Transverse colon (tissue), 4 donors: Measurements from ENCODE around the gene RAB37. TPM values are rescaled to one million over a fixed set of nuclear protein-coding genes. Genes with fewer than 3 reads are reported as not detected.

Experiments used
- DNase-seq: peaks from one replicate; pipeline ENCODE4 v3.0.0-alpha.2; 2019
- H3K27ac ChIP-seq, 4 donors: fragments of 200-600 bp; sonication (generic); 2 replicates each; pipeline ENCODE4 v1.5.1; 2016 to 2018; ENCODE audit warnings: inconsistent platforms in 4 of 4
- H3K27me3 ChIP-seq: fragments of 200-600 bp; sonication (generic); 2 replicates; pipeline ENCODE4 v1.5.1; 2017; ENCODE audit warnings: inconsistent platforms
- H3K36me3 ChIP-seq, 4 donors: fragments of 200-600 bp; sonication (generic); 2 replicates each; pipeline ENCODE4 v1.5.1; 2017 to 2019; ENCODE audit warnings: inconsistent platforms in 4 of 4
- H3K4me1 ChIP-seq, 4 donors: fragments of 200-600 bp; sonication (generic); 2 replicates each; pipeline ENCODE4 v1.5.1; 2017 to 2020; ENCODE audit warnings: inconsistent platforms in 4 of 4
- H3K4me3 ChIP-seq, 4 donors: fragments of 200-600 bp; sonication (generic); 1 replicate in 1 of 4; 2 replicates in 3 of 4; pipeline versions ENCODE4 v1.5.1 to v1.6.1; 2017 to 2019; ENCODE audit warnings: inconsistent platforms in 4 of 4
- H3K9me3 ChIP-seq, 2 donors: fragments of 200-600 bp; sonication (generic); 2 replicates each; pipeline ENCODE4 v1.5.1; 2017 to 2019; ENCODE audit warnings: inconsistent platforms in 2 of 2
- EP300 ChIP-seq: sonication (generic); formaldehyde crosslinking; IDR thresholded peaks from one replicate; pipeline ENCODE4 v1.6.1; 2017; ENCODE audit warnings: antibody characterized with exemption, low read depth
- POLR2A ChIP-seq: fragments of 450-650 bp; IDR thresholded peaks from one replicate; pipeline ENCODE4 v1.6.1; 2016; ENCODE audit warnings: antibody characterized with exemption, mild to moderate bottlenecking, moderate library complexity
- POLR2AphosphoS5 ChIP-seq, 3 donors: sonication (generic); formaldehyde crosslinking; IDR thresholded peaks; one replicate each; pipeline ENCODE4 v1.6.1; 2016; ENCODE audit warnings: antibody characterized with exemption in 3 of 3
- WGBS, 2 donors: methylation state at CpG; one replicate each; pipeline ENCODE4 v1.1.5; 2018; ENCODE audit warnings: low coverage in 1 of 2; 5-methylcytosine and 5-hydroxymethylcytosine counted together
- in situ Hi-C, 4 donors: fragments of 200-750 bp; cut with MboI; loops; one replicate each; pipeline versions ENCODE4 v1.15.0 to v1.15.1; 2017; ENCODE audit warnings: low sequenced_read_pairs in 3 of 4, low pct_ligation_motif_present in 1 of 4, low pct_unique_long_range_greater_than_20kb in 1 of 4
- intact Hi-C: fragments of 100-400 bp; cut with DNase I; formaldehyde crosslinking; loops from one replicate; pipeline ENCODE4 v1.15.1; 2023; ENCODE audit warnings: low total_unique reads
- total RNA-seq, 4 donors: library from RNA; depleted of rRNA; stranded (reverse); fragments of >200 nt; gene quantifications; one replicate each; pipeline ENCODE4 v1.1.0, GENCODE V29; 2016
- TF ChIP-seq, protein P1 (sequence below), 5 experiments: fragments of 200-600 bp in 3 of 5; fragments of 450-650 bp in 2 of 5; sonication (generic) in 3 of 5; IDR thresholded peaks; 1 replicate in 2 of 5; 2 replicates in 3 of 5; pipeline ENCODE4 v1.5.1; 2016 to 2017; ENCODE audit warnings: antibody characterized with exemption in 5 of 5, inconsistent platforms in 3 of 5, mild to moderate bottlenecking in 2 of 5, moderate library complexity in 1 of 5

The RAB37 gene
- total RNA-seq, 4 donors from 2014 or later: 5.2 to 10.5 (median 5.4) TPM; not detected in 1

DNA sequence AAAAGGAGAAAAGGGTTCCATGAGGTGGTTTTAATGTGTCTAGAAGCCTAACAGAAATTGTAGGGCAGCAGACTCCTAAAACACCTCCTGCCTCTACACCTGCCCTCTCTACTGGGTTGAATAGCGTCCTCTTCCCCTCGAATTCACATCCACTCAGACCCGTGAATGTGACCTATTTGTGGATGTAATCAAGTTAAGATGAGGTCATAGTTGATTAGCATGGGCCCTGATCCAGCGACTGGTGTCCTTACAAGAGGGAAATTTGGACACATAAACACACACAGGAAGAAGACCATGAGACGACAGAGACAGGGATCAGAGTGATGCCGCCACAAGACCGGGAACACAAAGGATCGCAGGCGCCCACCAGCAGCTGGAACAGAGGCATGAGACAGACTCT, 37.8 kb upstream of the RAB37 start:
- in situ Hi-C loops: no loop called here
- Histone ChIP-seq H3K4me3 (no peak overlapping the region), H3K4me1 (no peaks in the 10 kb centered on the region), H3K27ac (no peak overlapping the region), H3K36me3 (no peaks in the 10 kb centered on the region), H3K9me3 (no peaks in the 10 kb centered on the region), H3K27me3 (no peaks in the 10 kb centered on the region)
- WGBS, 2 donors: 61 to 75% methylated on average over 4 to 9 of the region's 9 CpGs
- no peak for DNase-seq
- TF ChIP-seq POLR2A (no peak), EP300 (no peak), POLR2AphosphoS5 (IDR thresholded peaks at IDR 0.05) (no peak)
- TF ChIP-seq, protein P1, sequence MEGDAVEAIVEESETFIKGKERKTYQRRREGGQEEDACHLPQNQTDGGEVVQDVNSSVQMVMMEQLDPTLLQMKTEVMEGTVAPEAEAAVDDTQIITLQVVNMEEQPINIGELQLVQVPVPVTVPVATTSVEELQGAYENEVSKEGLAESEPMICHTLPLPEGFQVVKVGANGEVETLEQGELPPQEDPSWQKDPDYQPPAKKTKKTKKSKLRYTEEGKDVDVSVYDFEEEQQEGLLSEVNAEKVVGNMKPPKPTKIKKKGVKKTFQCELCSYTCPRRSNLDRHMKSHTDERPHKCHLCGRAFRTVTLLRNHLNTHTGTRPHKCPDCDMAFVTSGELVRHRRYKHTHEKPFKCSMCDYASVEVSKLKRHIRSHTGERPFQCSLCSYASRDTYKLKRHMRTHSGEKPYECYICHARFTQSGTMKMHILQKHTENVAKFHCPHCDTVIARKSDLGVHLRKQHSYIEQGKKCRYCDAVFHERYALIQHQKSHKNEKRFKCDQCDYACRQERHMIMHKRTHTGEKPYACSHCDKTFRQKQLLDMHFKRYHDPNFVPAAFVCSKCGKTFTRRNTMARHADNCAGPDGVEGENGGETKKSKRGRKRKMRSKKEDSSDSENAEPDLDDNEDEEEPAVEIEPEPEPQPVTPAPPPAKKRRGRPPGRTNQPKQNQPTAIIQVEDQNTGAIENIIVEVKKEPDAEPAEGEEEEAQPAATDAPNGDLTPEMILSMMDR (IDR thresholded peaks at IDR 0.05): no peak
- intact Hi-C loops: no loop called here

DNA sequence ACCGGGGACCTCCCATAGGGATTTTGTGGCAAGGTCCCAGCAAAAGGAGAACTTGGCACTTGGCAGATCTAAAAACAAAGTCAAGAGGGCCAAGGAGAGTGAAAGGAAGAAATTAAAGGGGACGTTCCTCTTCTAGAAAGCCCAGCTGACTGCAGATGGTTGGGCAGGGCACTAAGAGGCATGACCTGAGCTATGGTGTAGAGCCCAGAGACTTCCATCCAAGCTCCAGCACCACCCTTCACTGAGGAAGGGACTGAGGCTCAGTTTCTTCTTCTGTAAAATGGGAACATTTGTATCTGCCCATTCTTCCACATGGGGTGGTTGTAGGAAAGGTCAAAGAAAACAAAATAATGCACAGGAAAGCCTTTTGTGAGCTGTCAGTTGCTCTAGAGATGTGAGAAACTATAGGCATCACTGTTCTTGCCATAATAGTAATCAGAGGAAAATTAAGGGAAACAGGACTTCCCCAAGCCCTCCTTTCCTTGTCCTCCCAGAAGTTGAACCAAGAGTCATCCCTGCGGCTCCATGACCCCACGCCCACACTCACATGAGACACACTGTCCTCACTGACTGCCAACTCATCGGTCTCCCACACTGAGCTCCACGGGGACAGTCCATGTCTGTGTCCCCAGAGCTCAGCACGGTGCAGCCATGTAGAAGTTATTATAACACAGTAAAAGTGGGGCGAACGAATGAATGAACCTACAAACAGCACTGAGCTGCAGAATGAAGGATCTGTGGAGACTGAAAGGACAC, 34.8 kb upstream of the RAB37 start:
- TF ChIP-seq, protein P1 (IDR thresholded peaks at IDR 0.05): no peak
- TF ChIP-seq POLR2A (no peak), POLR2AphosphoS5 (IDR thresholded peaks at IDR 0.05) (no peak)
- Histone ChIP-seq H3K27ac (no peak overlapping the region), H3K36me3 (no peaks in the 10 kb centered on the region), H3K4me3 (no peak overlapping the region), H3K27me3 (peaks cover 3% of the 10 kb centered on the region), H3K9me3 (no peaks in the 10 kb centered on the region), H3K4me1 (no peaks in the 10 kb centered on the region)
- in situ Hi-C loops (no loop called here), intact Hi-C loops (no loop called here)
- DNase-seq: no peak
- 59 to 71% methylated on average over 4 to 9 of the region's 9 CpGs for WGBS, 2 donors

DNA sequence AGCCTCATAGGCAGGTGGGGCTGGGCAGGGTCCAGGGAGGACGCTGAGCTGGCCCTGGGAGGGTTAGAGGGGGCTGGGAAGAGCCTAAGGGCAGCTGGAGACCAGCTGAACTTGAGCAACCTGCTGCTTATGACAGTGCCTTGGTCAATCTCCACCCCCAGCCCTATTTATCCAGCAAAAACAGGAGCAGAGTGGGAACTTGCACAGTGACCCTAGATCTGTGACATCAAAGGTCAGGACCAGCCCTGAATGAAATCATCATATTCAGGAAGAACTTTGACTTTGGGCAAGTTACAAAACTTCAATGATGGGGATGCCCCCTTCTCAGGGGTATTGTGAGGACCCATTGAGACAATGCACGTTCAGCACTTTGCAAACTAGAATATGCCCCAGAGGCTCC, 33.7 kb upstream of the RAB37 start:
- in situ Hi-C loops: no loop called here
- TF ChIP-seq EP300 (no peak), POLR2A (no peak), POLR2AphosphoS5 (IDR thresholded peaks at IDR 0.05) (no peak)
- TF ChIP-seq, protein P1 (IDR thresholded peaks at IDR 0.05): no peak
- Histone ChIP-seq H3K27me3 (peaks cover 5% of the 10 kb centered on the region), H3K4me1 (no peaks in the 10 kb centered on the region), H3K36me3 (no peaks in the 10 kb centered on the region), H3K27ac (no peak overlapping the region), H3K4me3 (no peak overlapping the region), H3K9me3 (no peaks in the 10 kb centered on the region)
- 52% methylated on average over 2 of the region's 2 CpGs; no CpG with 5 or more reads in 1 of the 2 donors for WGBS, 2 donors
- intact Hi-C loops: no loop called here
- no peak for DNase-seq

DNA sequence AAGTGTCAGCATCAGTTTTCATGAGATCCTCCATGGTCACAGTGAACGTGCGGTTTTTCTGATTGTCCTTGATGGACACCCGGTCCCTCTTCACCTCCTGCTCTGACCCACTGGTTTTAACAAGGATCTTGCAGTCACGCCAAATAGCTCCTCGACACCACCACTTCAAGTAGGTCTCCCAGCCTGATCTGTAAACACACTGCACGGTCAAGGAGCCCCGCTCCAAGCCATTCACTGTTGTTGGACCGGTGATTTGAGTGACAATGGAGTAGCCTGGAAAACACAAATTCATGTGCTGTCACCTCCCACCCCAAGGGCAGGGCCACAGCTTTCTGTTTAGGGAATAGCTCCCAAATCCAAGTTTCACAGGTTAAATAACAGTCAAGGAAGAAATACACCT, 32.5 kb upstream of the RAB37 start:
- no peak for DNase-seq
- TF ChIP-seq EP300: no peak
- no peak for TF ChIP-seq POLR2AphosphoS5 (IDR thresholded peaks at IDR 0.05)
- TF ChIP-seq, protein P1 (IDR thresholded peaks at IDR 0.05): no peak
- no peak for TF ChIP-seq POLR2A
- Histone ChIP-seq H3K27ac (no peak overlapping the region), H3K36me3 (no peaks in the 10 kb centered on the region), H3K27me3 (peaks cover 5% of the 10 kb centered on the region), H3K4me3 (no peak overlapping the region), H3K4me1 (no peaks in the 10 kb centered on the region), H3K9me3 (no peaks in the 10 kb centered on the region)
- intact Hi-C loops: no loop called here
- WGBS, 2 donors: 89% methylated on average over 8 of the region's 8 CpGs; no CpG with 5 or more reads in 1 of the 2 donors
- in situ Hi-C loops: no loop called here
